ENCODE data around the gene NMNAT2. TPM values are rescaled to one million over a fixed set of nuclear protein-coding genes. Genes with fewer than 3 reads are reported as not detected.

NMNAT2 gene
- polyA plus RNA-seq, 1 experiment: 2.1 TPM

- Histone ChIP-seq H3K4me3 (ENCODE audit: low read depth, low read length) (no peak overlapping the region), H3K27me3 (ENCODE audit: control insufficient read depth, insufficient read depth, low read length) (no peaks in the 10 kb centered on the region), H3K36me3 (ENCODE audit: control insufficient read depth, insufficient read depth, low read length) (no peaks in the 10 kb centered on the region)
- no peak for DNase-seq (ENCODE audit: low read depth)
- ChIA-PET POLR2A (no interaction called here), CTCF (interaction anchor here (1.8 kb wide), 1 partner anchor 13 kb away, joined by 4 read pairs; no protein-coding TSS in a partner anchor)
- no peak for TF ChIP-seq CTCF (IDR thresholded peaks at IDR 0.05; ENCODE audit: insufficient read depth, low read depth, low read length)
Measured at GRCh38 chr1:183233113-183233512, 185.1 kb downstream of the NMNAT2 start.

GRCh38 chr1:183231545-183231944 lies 186.6 kb downstream of the NMNAT2 start:
- H3K36me3 ChIP-seq (ENCODE audit: control insufficient read depth, insufficient read depth, low read length): no peaks in the 10 kb centered on the region
- no peak overlapping the region for H3K4me3 ChIP-seq (ENCODE audit: low read depth, low read length)
- TF ChIP-seq CTCF (IDR thresholded peaks at IDR 0.05; ENCODE audit: insufficient read depth, low read depth, low read length): no peak
- DNase-seq (ENCODE audit: low read depth): no peak
- no peaks in the 10 kb centered on the region for H3K27me3 ChIP-seq (ENCODE audit: control insufficient read depth, insufficient read depth, low read length)
- POLR2A ChIA-PET: no interaction called here
- CTCF ChIA-PET: interaction anchor here (0.5 to 1.0 kb wide), 2 partner anchors 48 to 51 kb away, joined by 4 to 5 read pairs; no protein-coding TSS in a partner anchor

- Histone ChIP-seq H3K27me3 (ENCODE audit: control insufficient read depth, insufficient read depth, low read length) (no peaks in the 10 kb centered on the region), H3K36me3 (ENCODE audit: control insufficient read depth, insufficient read depth, low read length) (no peaks in the 10 kb centered on the region), H3K4me3 (ENCODE audit: low read depth, low read length) (no peak overlapping the region)
- DNase-seq (ENCODE audit: low read depth): no peak
- TF ChIP-seq CTCF (IDR thresholded peaks at IDR 0.05; ENCODE audit: insufficient read depth, low read depth, low read length): no peak
- CTCF ChIA-PET: interaction anchor here (0.6 to 1.1 kb wide), 3 partner anchors 52 to 191 kb away, joined by 3 to 4 read pairs (median 3); no protein-coding TSS in a partner anchor
- POLR2A ChIA-PET: no interaction called here
Measured at GRCh38 chr1:183230413-183230812, 187.8 kb downstream of the NMNAT2 start.

- CTCF ChIA-PET: interaction anchor here (0.8 to 2.0 kb wide), 22 partner anchors 10 to 270 kb away, joined by 3 to 11 read pairs (median 3); no protein-coding TSS in a partner anchor
- POLR2A ChIA-PET: no interaction called here
Measured at GRCh38 chr1:183228347-183229220, 189.6 kb downstream of the NMNAT2 start.

More at GRCh38 chr1:183228347-183229220, 189.6 kb downstream of the NMNAT2 start:
- H3K36me3 ChIP-seq (ENCODE audit: control insufficient read depth, insufficient read depth, low read length): no peaks in the 10 kb centered on the region
- DNase-seq (ENCODE audit: low read depth): no peak
- no peak for TF ChIP-seq CTCF (IDR thresholded peaks at IDR 0.05; ENCODE audit: insufficient read depth, low read depth, low read length)
- H3K27me3 ChIP-seq (ENCODE audit: control insufficient read depth, insufficient read depth, low read length): no peaks in the 10 kb centered on the region
- no peak overlapping the region for H3K4me3 ChIP-seq (ENCODE audit: low read depth, low read length)
